T-cell (primary cell): ENCODE data around the gene TACR1. TPM values are rescaled to one million over a fixed set of nuclear protein-coding genes. Genes with fewer than 3 reads are reported as not detected.

Source experiments
- ATAC-seq, 4 experiments: fragments of 200-7000 bp in 3 of 4; fragments of 150-1000 bp in 1 of 4; cut with Tn5 transposase; replicated peaks in 1 of 4; 1 replicate in 3 of 4; 2 replicates in 1 of 4; pipeline ENCODE4 v1.10.0; 2021; ENCODE audit warnings: moderate library complexity in 3 of 4, mild to moderate bottlenecking in 2 of 4, moderate number of reproducible peaks in 1 of 4
- CTCF ChIA-PET, 2 donors: fragments of 300-600 bp; sonication (Branson Sonifier 250); formaldehyde crosslinking; loops; one replicate each; lab custom pipeline; 2022; ENCODE audit warnings: antibody characterized with exemption in 2 of 2; lab: Charles Lee
- POLR2A ChIA-PET, 2 donors: fragments of 300-600 bp; sonication (Branson Sonifier 250); formaldehyde crosslinking; loops; one replicate each; lab custom pipeline; 2022; ENCODE audit warnings: antibody characterized with exemption in 2 of 2; lab: Charles Lee
- DNase-seq, 35 experiments: peaks; one replicate each; pipeline versions ENCODE4 v3.0.0 to v3.0.0-alpha.2; 2013 to 2023
- H3K27ac ChIP-seq: one replicate; pipeline ENCODE4 v1.5.1; 2013; ENCODE audit warnings: low read length
- H3K27me3 ChIP-seq, 2 experiments: replicated peaks in 1 of 2; 1 replicate in 1 of 2; 2 replicates in 1 of 2; pipeline versions ENCODE4 v1.6.1 to v1.7.0; 2013; ENCODE audit warnings: low read length in 1 of 2, mixed read lengths in 1 of 2; ENCODE audit not compliant: control insufficient read depth in 2 of 2, insufficient read depth in 2 of 2; ENCODE audit errors: extremely low read depth in 1 of 2
- H3K36me3 ChIP-seq, 2 donors: 1 replicate in 1 of 2; 2 replicates in 1 of 2; pipeline versions ENCODE4 v1.6.1 to v1.7.0; 2013; ENCODE audit warnings: low read length in 1 of 2; ENCODE audit not compliant: control insufficient read depth in 2 of 2, insufficient read depth in 1 of 2; ENCODE audit errors: extremely low read depth in 1 of 2
- H3K4me1 ChIP-seq, 2 experiments: 1 replicate in 1 of 2; 2 replicates in 1 of 2; pipeline versions ENCODE4 v1.6.1 to v1.7.0; 2013; ENCODE audit warnings: low read length in 2 of 2, mixed read lengths in 1 of 2; ENCODE audit not compliant: insufficient read depth in 2 of 2, control insufficient read depth in 1 of 2; ENCODE audit errors: extremely low read depth in 1 of 2
- H3K4me3 ChIP-seq, 2 donors: 1 replicate in 1 of 2; 2 replicates in 1 of 2; pipeline versions ENCODE4 v1.5.1 to v1.7.0; 2013; ENCODE audit warnings: mild to moderate bottlenecking in 2 of 2, low read length in 1 of 2, moderate library complexity in 1 of 2; ENCODE audit not compliant: control insufficient read depth in 1 of 2; ENCODE audit errors: extremely low read depth in 1 of 2
- H3K9me3 ChIP-seq: 2 replicates; pipeline ENCODE4 v1.7.0; 2013
- H3K27ac Mint-ChIP-seq, 2 donors: one replicate each; pipeline ENCODE4 v1.8.0; 2020 to 2021; ENCODE audit warnings: mild to moderate bottlenecking in 2 of 2, mixed read lengths in 2 of 2
- H3K27me3 Mint-ChIP-seq, 2 donors: one replicate each; pipeline ENCODE4 v1.8.0; 2021 to 2022; ENCODE audit warnings: mixed read lengths in 2 of 2
- H3K36me3 Mint-ChIP-seq: one replicate; pipeline ENCODE4 v1.8.0; 2021; ENCODE audit warnings: mixed read lengths
- H3K4me1 Mint-ChIP-seq, 3 donors: one replicate each; pipeline ENCODE4 v1.8.0; 2020 to 2022; ENCODE audit warnings: mixed read lengths in 3 of 3, mild to moderate bottlenecking in 1 of 3
- H3K4me3 Mint-ChIP-seq, 3 donors: one replicate each; pipeline ENCODE4 v1.8.0; 2020 to 2022; ENCODE audit warnings: mild to moderate bottlenecking in 3 of 3, mixed read lengths in 3 of 3, moderate library complexity in 3 of 3
- H3K9me3 Mint-ChIP-seq, 3 donors: one replicate each; pipeline ENCODE4 v1.8.0; 2020 to 2022; ENCODE audit warnings: mixed read lengths in 3 of 3
- WGBS: methylation state at CpG from one replicate; pipeline ENCODE4 v1.1.5; 2013; ENCODE audit warnings: missing lambda C conversion rate; ENCODE audit not compliant: insufficient coverage; 5-methylcytosine and 5-hydroxymethylcytosine counted together
- total RNA-seq, 35 experiments: library from RNA in 6 of 35; stranded (reverse) in 6 of 35; fragments of 120-200 nt in 1 of 35; gene quantifications; one replicate each; pipeline versions ENCODE4 v1.2.1 to v1.2.4 and lab custom pipeline; 2013 to 2026

Gene TACR1
- total RNA-seq, 5 donors from 2014 or later (not counting 1 experiment from before 2014, with no cell fraction given), result not detected

- ATAC-seq, result no peak
- peaks cover 3% of the 10 kb centered on the region for H3K36me3 Mint-ChIP-seq
- CTCF ChIA-PET, result no interaction called here
These were observed 108.4 kb downstream of the TACR1 start for GRCh38 chr2:75090770-75091515.

GRCh38 chr2:75089471-75089870, 109.8 kb downstream of the TACR1 start:
- no peak overlapping the region for H3K27ac ChIP-seq
- CTCF ChIA-PET, result interaction anchor here in 1 of 2 donors (0.6 kb wide), 1 partner anchor 592 kb away, joined by 3 read pairs; no protein-coding TSS in a partner anchor
- DNase-seq (no peak), ATAC-seq (no peak)
- no peaks in the 10 kb centered on the region for H3K9me3 ChIP-seq
- peaks cover 15% of the 10 kb centered on the region for H3K36me3 Mint-ChIP-seq
- 100% methylated on average over 2 of the region's 3 CpGs for WGBS
- H3K27me3 ChIP-seq, result no peaks in the 10 kb centered on the region
- no peaks in the 10 kb centered on the region for H3K4me1 ChIP-seq
- peaks cover 0 to 8% of the 10 kb centered on the region in 2 donors for H3K27me3 Mint-ChIP-seq
- no peaks in the 10 kb centered on the region for H3K4me1 Mint-ChIP-seq
- H3K36me3 ChIP-seq, result no peaks in the 10 kb centered on the region
- no peak overlapping the region for H3K4me3 Mint-ChIP-seq
- no peak overlapping the region for H3K27ac Mint-ChIP-seq
- peaks cover 0 to 7% (median 0%) of the 10 kb centered on the region in 3 donors for H3K9me3 Mint-ChIP-seq
- POLR2A ChIA-PET, result no interaction called here
- no peak overlapping the region for H3K4me3 ChIP-seq

More at GRCh38 chr2:75090770-75091515, 108.4 kb downstream of the TACR1 start:
- Histone ChIP-seq H3K9me3 (no peaks in the 10 kb centered on the region), H3K27me3 (no peaks in the 10 kb centered on the region), H3K4me1 (no peaks in the 10 kb centered on the region), H3K4me3 (no peak overlapping the region), H3K27ac (no peak overlapping the region), H3K36me3 (no peaks in the 10 kb centered on the region)
- POLR2A ChIA-PET, result no interaction called here
- DNase-seq, result no peak
- no peak overlapping the region for H3K27ac Mint-ChIP-seq
- no peaks in the 10 kb centered on the region for H3K4me1 Mint-ChIP-seq
- H3K4me3 Mint-ChIP-seq, result no peak overlapping the region
- H3K27me3 Mint-ChIP-seq, result peaks cover 0 to 3% of the 10 kb centered on the region in 2 donors
- H3K9me3 Mint-ChIP-seq, result no peaks in the 10 kb centered on the region
- 82% methylated on average over 1 of the region's 5 CpGs for WGBS

GRCh38 chr2:75088791-75089190, 110.5 kb downstream of the TACR1 start:
- peaks cover 0 to 7% (median 0%) of the 10 kb centered on the region in 3 donors for H3K9me3 Mint-ChIP-seq
- POLR2A ChIA-PET, result no interaction called here
- ATAC-seq (no peak), DNase-seq (no peak)
- CTCF ChIA-PET, result no interaction called here
- H3K9me3 ChIP-seq, result no peaks in the 10 kb centered on the region
- no peak overlapping the region for H3K4me3 ChIP-seq
- no peaks in the 10 kb centered on the region for H3K27me3 ChIP-seq
- H3K27ac ChIP-seq, result no peak overlapping the region
- no peaks in the 10 kb centered on the region for H3K4me1 ChIP-seq
- H3K27me3 Mint-ChIP-seq, result peaks cover 0 to 8% of the 10 kb centered on the region in 2 donors
- no peak overlapping the region for H3K27ac Mint-ChIP-seq
- peaks cover 15% of the 10 kb centered on the region for H3K36me3 Mint-ChIP-seq
- no peak overlapping the region for H3K4me3 Mint-ChIP-seq
- WGBS, result no CpG with 5 or more reads among the region's 3 CpGs
- H3K36me3 ChIP-seq, result no peaks in the 10 kb centered on the region
- no peaks in the 10 kb centered on the region for H3K4me1 Mint-ChIP-seq

GRCh38 chr2:75087736-75088135, 111.6 kb downstream of the TACR1 start:
- Mint-ChIP-seq H3K4me3 (no peak overlapping the region), H3K36me3 (peaks cover 15% of the 10 kb centered on the region), H3K27ac (no peak overlapping the region), H3K9me3 (peaks cover 0 to 7% (median 0%) of the 10 kb centered on the region in 3 donors), H3K27me3 (peaks cover 0 to 8% of the 10 kb centered on the region in 2 donors), H3K4me1 (no peaks in the 10 kb centered on the region)
- no peak overlapping the region for H3K27ac ChIP-seq
- H3K4me1 ChIP-seq, result no peaks in the 10 kb centered on the region
- CTCF ChIA-PET, result no interaction called here
- WGBS, result no CpG with 5 or more reads among the region's 2 CpGs
- no peak overlapping the region for H3K4me3 ChIP-seq
- DNase-seq, result no peak
- no peaks in the 10 kb centered on the region for H3K9me3 ChIP-seq
- POLR2A ChIA-PET, result no interaction called here
- no peaks in the 10 kb centered on the region for H3K36me3 ChIP-seq
- no peaks in the 10 kb centered on the region for H3K27me3 ChIP-seq
- ATAC-seq, result no peak

- no peaks in the 10 kb centered on the region for H3K27me3 ChIP-seq
- no peak for DNase-seq
- no peak overlapping the region for H3K27ac ChIP-seq
- H3K4me3 ChIP-seq, result no peak overlapping the region
- no peaks in the 10 kb centered on the region for H3K4me1 ChIP-seq
- CTCF ChIA-PET, result no interaction called here
- Mint-ChIP-seq H3K4me3 (no peak overlapping the region), H3K9me3 (no peaks in the 10 kb centered on the region), H3K36me3 (peaks cover 15% of the 10 kb centered on the region), H3K27me3 (no peaks in the 10 kb centered on the region), H3K27ac (no peak overlapping the region), H3K4me1 (no peaks in the 10 kb centered on the region)
- POLR2A ChIA-PET, result no interaction called here
- WGBS, result 100% methylated on average over 1 of the region's 1 CpG
- H3K36me3 ChIP-seq, result no peaks in the 10 kb centered on the region
- H3K9me3 ChIP-seq, result no peaks in the 10 kb centered on the region
- no peak for ATAC-seq
These were observed 119.7 kb downstream of the TACR1 start for GRCh38 chr2:75079575-75079974.

- Histone ChIP-seq H3K27me3 (no peaks in the 10 kb centered on the region), H3K36me3 (no peaks in the 10 kb centered on the region), H3K27ac (no peak overlapping the region), H3K4me3 (no peak overlapping the region), H3K4me1 (no peaks in the 10 kb centered on the region), H3K9me3 (no peaks in the 10 kb centered on the region)
- Mint-ChIP-seq H3K4me1 (no peaks in the 10 kb centered on the region), H3K27ac (no peak overlapping the region), H3K9me3 (no peaks in the 10 kb centered on the region), H3K4me3 (no peak overlapping the region), H3K36me3 (peaks cover 15% of the 10 kb centered on the region), H3K27me3 (no peaks in the 10 kb centered on the region)
- ATAC-seq (no peak), DNase-seq (no peak)
- CTCF ChIA-PET, result no interaction called here
- POLR2A ChIA-PET, result no interaction called here
- WGBS, result 50% methylated on average over 2 of the region's 4 CpGs
These were observed 121.4 kb downstream of the TACR1 start for GRCh38 chr2:75077909-75078308.
